HG03558 (cell line): Measurements from ENCODE around the gene ELAVL1.

Source experiments
- ATAC-seq: cut with Tn5 transposase; IDR thresholded peaks from one replicate; pipeline ENCODE4 v1.9.1; 2021; ENCODE audit warnings: moderate number of reproducible peaks; ENCODE audit not compliant: unreplicated experiment; ENCODE audit errors: extremely low read depth

ELAVL1 gene

GRCh38 chr19:7915250-7916102 lies 90.0 kb downstream of the ELAVL1 start:
- ATAC-seq: no peak

DNA sequence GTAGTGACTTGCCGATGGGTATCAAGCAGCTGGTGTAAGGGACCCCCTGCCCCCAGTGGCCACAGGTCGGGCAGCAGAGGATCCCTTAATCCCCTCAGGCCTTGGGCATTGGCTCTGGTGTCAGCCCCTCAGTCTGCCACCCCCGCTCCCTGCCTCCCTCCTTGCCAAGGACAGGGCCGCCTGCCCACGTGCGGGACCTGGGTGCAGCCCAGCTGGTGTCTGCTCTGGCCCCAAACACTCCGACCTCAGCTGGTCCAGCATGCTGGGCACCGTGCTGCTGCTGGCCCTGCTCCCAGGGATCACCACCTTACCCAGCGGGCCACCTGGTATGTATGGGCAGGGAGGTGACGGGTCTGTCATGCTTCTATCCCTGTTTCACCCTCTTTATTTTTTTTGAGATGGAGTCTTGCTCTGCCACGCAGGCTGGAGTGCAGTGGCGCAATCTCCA lies 90.8 kb downstream of the ELAVL1 start, which contains the start of gene TGFBR3L:
TGFBR3L (plus strand) TSS at position 233 of the 448 bp plus-strand sequence.
- no peak for ATAC-seq

- ATAC-seq: no peak
Measured at GRCh38 chr19:7914099-7914498, 91.3 kb downstream of the ELAVL1 start.

- ATAC-seq: no peak
Measured at GRCh38 chr19:7913652-7914051, 91.8 kb downstream of the ELAVL1 start.

DNA sequence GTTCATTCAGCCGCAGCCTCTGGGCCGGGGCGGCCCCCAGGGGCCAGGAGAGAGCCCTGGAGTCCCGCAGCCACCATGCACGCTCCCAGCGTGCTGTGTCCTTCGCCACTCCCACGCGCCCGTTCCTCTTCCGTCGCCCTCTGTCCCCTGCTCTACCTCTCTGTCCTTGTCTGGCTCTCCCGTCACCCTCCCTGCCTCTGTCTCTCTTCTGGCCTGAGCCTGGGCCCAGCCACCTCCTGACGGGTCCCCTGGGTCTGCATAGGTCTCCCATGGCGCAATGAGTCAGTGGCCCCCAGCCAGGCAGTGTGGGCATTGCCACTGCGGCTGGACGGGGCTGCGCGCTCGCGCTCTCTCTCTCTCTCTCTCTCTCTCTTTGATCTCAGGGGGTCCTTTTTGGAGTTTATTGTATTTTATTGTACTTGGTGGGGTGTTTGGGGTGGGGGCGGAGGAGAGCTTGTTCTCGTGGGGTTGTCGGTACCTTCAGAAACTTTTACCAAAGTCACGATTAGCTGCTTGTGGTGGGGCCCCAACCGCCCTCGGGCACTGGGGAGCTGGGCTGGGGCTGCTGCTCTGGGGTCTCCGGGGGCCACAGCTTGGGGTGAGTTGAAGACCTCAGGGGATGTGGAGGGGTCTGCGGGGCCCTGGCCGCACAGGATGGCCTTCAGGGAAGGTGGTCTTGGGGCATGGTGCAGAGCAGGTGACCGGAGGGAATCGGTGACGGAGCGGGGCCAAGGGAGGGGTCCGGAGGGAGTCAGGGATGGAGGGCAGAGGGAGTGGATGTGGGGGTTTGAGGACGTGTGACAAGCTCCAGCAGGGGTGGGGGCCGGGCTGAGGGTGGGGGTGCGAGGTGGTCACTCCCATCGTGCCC lies 92.5 kb downstream of the ELAVL1 start:
- ATAC-seq: no peak

DNA sequence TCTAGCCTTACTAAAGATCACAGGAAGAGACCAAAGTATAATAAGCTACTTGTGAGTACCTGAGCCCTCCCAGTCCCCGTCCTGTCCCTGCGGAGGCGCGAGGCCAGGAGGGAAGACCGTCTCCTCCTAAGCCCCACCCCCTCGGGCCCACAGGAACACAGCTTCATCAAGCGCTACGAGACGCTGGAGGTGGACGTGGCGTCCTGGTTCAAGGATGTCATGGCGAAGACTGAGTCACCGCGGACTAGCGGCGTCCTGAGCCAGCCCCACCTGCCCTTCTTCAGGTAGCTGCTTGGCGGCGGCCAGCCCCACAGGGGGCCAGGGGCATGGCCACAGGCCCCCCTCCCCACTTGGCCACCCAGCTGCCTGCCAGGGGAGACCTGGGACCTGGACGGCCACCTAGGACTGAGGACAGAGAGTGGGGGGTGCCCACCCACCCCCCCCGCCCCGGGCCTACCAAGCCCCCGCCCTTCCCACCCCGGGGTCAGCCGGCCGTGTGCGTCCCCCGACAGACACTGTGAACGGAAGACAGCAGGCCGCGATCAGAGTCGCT lies 93.2 kb downstream of the ELAVL1 start:
- ATAC-seq: no peak

- ATAC-seq: no peak
Measured at GRCh38 chr19:7911508-7912143, 93.8 kb downstream of the ELAVL1 start.

- ATAC-seq: no peak
Measured at GRCh38 chr19:7910321-7911161, 94.9 kb downstream of the ELAVL1 start.

- ATAC-seq: no peak
Measured at GRCh38 chr19:7909471-7910067, 95.9 kb downstream of the ELAVL1 start.

GRCh38 chr19:7908742-7909461 lies 96.5 kb downstream of the ELAVL1 start:
- ATAC-seq: no peak
